ENCODE results near the gene SLC26A1. TPM values are rescaled to one million over a fixed set of nuclear protein-coding genes. Genes with fewer than 3 reads are reported as not detected.

Gene SLC26A1
- total and polyA plus RNA-seq, 2 of the 13 experiments (the other 11 are each of a cell fraction or from before 2014, with no cell fraction given), result 5.4 to 22.9 TPM

GRCh38 chr4:986879-987623 lies 6.2 kb downstream of the SLC26A1 start, which contains the start of gene IDUA (continued):
- TF ChIP-seq REST (IDR thresholded peaks at IDR 0.05; ENCODE audit: borderline replicate concordance in 1 of 2, low read depth in 1 of 2, low read length in 2 of 2) (no peak), ZNF17 (CRISPR knock-in tag; IDR thresholded peaks at IDR 0.05) (no peak), TRIM22 (IDR thresholded peaks at IDR 0.05) (no peak), MLLT10 (CRISPR knock-in tag; IDR thresholded peaks at IDR 0.05) (no peak), ZNF703 (CRISPR knock-in tag; IDR thresholded peaks at IDR 0.05; ENCODE audit: borderline replicate concordance) (no peak; the same call in 1 of the 2 replicates), TBL1XR1 (IDR thresholded peaks at IDR 0.05; ENCODE audit: borderline replicate concordance, low read length, partially characterized antibody) (no peak), MTA1 (CRISPR knock-in tag; IDR thresholded peaks at IDR 0.05; ENCODE audit: borderline replicate concordance) (peak; percentile 77; the same call in 1 of the 2 replicates), DZIP1 (CRISPR knock-in tag; IDR thresholded peaks at IDR 0.05) (peak; percentile 38; the same call in 1 of the 2 replicates), ATF6 (CRISPR knock-in tag; conservative IDR thresholded peaks at IDR 0.05) (no peak), CBX2 (IDR thresholded peaks at IDR 0.05; ENCODE audit: low read depth, low read length) (no peak), CBX2 (CRISPR knock-in tag; IDR thresholded peaks at IDR 0.05; ENCODE audit: low read depth) (no peak), ZHX1 (CRISPR knock-in tag; IDR thresholded peaks at IDR 0.05; ENCODE audit: low read depth) (no peak), KAT8 (CRISPR knock-in tag; IDR thresholded peaks at IDR 0.05) (0 out of 2 replicates have a peak, but pooled peaks have one; percentile 37), NFIC (IDR thresholded peaks at IDR 0.05; ENCODE audit: low read length) (no peak), TCF7 (IDR thresholded peaks at IDR 0.05; ENCODE audit: low read depth) (no peak), KDM3A (CRISPR knock-in tag; IDR thresholded peaks at IDR 0.05; ENCODE audit: low read depth) (0 out of 2 replicates have a peak, but pooled peaks have one; percentile 16)

Measured in HepG2 (cell line).